ENCODE data around the gene ZC3HAV1.

DNA sequence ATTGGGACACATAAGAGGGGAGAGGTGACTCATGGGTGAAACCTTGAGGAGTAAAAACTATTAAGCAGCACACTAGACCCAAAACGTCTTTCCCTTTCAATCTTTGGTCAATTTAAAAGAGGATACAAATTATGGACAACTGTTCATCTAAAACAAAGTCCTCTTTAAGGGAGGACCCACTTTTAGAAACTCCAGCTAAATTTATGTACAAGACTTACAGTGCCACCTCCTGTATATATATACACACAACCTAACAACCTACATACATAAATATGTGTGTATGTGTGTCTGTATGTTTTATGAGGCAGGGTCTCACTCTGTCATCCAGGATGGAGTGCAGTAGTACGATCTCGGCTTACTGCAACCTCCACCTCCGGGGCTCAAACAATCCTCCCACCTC is 18.1 kb upstream of the ZC3HAV1 start:
- TF ChIP-seq TBP (optimal IDR thresholded peaks at IDR 0.05; ENCODE audit: low read depth, low read length), result no peak
- TF ChIP-seq, protein P1, sequence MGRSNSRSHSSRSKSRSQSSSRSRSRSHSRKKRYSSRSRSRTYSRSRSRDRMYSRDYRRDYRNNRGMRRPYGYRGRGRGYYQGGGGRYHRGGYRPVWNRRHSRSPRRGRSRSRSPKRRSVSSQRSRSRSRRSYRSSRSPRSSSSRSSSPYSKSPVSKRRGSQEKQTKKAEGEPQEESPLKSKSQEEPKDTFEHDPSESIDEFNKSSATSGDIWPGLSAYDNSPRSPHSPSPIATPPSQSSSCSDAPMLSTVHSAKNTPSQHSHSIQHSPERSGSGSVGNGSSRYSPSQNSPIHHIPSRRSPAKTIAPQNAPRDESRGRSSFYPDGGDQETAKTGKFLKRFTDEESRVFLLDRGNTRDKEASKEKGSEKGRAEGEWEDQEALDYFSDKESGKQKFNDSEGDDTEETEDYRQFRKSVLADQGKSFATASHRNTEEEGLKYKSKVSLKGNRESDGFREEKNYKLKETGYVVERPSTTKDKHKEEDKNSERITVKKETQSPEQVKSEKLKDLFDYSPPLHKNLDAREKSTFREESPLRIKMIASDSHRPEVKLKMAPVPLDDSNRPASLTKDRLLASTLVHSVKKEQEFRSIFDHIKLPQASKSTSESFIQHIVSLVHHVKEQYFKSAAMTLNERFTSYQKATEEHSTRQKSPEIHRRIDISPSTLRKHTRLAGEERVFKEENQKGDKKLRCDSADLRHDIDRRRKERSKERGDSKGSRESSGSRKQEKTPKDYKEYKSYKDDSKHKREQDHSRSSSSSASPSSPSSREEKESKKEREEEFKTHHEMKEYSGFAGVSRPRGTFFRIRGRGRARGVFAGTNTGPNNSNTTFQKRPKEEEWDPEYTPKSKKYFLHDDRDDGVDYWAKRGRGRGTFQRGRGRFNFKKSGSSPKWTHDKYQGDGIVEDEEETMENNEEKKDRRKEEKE (IDR thresholded peaks at IDR 0.05; ENCODE audit: borderline replicate concordance in 1 of 2, control insufficient read depth in 1 of 2, low read depth in 2 of 2, low read length in 1 of 2), result no peak
- no peak for TF ChIP-seq FOSL1 (tag; conservative IDR thresholded peaks at IDR 0.05)
- TF ChIP-seq ELF2 (CRISPR knock-in tag; IDR thresholded peaks at IDR 0.05), result no peak
- TF ChIP-seq ZNF143 (CRISPR knock-in tag; IDR thresholded peaks at IDR 0.05), result no peak
- TF ChIP-seq GABPA (tag; conservative IDR thresholded peaks at IDR 0.05; ENCODE audit: low read depth), result no peak
- TF ChIP-seq HLTF (IDR thresholded peaks at IDR 0.05), result no peak
- TF ChIP-seq RNF2 (IDR thresholded peaks at IDR 0.05), result no peak
- TF ChIP-seq TRIM28 (IDR thresholded peaks at IDR 0.05), result no peak
- no peak for TF ChIP-seq SIN3A (IDR thresholded peaks at IDR 0.05; ENCODE audit: borderline replicate concordance in 2 of 2, control insufficient read depth in 1 of 2, low read depth in 2 of 2, low read length in 2 of 2)
- TF ChIP-seq, protein P2, sequence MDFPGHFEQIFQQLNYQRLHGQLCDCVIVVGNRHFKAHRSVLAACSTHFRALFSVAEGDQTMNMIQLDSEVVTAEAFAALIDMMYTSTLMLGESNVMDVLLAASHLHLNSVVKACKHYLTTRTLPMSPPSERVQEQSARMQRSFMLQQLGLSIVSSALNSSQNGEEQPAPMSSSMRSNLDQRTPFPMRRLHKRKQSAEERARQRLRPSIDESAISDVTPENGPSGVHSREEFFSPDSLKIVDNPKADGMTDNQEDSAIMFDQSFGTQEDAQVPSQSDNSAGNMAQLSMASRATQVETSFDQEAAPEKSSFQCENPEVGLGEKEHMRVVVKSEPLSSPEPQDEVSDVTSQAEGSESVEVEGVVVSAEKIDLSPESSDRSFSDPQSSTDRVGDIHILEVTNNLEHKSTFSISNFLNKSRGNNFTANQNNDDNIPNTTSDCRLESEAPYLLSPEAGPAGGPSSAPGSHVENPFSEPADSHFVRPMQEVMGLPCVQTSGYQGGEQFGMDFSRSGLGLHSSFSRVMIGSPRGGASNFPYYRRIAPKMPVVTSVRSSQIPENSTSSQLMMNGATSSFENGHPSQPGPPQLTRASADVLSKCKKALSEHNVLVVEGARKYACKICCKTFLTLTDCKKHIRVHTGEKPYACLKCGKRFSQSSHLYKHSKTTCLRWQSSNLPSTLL (IDR thresholded peaks at IDR 0.05), result no peak
- no peak for TF ChIP-seq EP300 (IDR thresholded peaks at IDR 0.05; ENCODE audit: low read length)

Data from K562 (cell line).